Hippocampal formation (tissue), 2 donors: ENCODE data around the gene SLC25A21.

Experiments
- DNase-seq, 2 donors: peaks; one replicate each; lab custom pipeline; 2025; lab: John Stamatoyannopoulos, UW

Gene SLC25A21

DNA sequence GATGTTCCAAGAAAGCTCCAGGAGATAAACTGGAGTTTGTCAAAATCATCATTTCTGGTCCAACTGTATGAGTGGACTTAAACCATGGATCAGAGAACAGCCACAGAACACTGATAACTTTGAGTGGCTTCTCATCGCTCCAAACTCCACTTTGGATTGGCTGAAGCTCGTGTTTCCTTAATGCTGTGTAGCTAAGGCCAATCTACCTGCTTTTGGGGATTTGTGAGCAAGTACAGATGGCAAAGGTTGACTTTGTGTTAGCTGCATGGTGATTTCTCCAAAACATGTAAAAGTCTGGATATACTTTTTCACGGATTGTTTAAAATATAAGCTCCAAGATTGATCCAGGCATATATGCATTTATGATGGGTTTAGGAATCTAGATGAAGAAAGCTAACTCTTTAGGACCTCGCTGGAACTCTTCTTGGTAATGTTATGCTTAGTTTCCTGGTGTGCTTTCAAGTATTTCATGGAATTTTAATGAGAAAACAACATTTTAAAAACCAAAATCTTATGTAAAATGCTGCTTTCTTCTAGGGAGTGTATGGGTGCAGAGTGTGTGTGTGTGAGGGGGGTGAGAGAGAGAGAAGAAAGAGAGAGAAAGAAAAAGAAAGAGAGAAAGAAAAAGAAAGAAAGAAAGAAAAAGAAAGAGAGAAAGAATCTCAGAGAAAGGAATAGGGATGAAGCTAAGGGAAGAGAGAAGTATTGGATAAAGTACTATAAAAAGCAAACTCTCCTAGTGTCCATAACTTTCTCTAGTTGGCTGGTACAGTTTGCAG lies 522.3 kb downstream of the SLC25A21 start:
- DNase-seq: no peak

DNA sequence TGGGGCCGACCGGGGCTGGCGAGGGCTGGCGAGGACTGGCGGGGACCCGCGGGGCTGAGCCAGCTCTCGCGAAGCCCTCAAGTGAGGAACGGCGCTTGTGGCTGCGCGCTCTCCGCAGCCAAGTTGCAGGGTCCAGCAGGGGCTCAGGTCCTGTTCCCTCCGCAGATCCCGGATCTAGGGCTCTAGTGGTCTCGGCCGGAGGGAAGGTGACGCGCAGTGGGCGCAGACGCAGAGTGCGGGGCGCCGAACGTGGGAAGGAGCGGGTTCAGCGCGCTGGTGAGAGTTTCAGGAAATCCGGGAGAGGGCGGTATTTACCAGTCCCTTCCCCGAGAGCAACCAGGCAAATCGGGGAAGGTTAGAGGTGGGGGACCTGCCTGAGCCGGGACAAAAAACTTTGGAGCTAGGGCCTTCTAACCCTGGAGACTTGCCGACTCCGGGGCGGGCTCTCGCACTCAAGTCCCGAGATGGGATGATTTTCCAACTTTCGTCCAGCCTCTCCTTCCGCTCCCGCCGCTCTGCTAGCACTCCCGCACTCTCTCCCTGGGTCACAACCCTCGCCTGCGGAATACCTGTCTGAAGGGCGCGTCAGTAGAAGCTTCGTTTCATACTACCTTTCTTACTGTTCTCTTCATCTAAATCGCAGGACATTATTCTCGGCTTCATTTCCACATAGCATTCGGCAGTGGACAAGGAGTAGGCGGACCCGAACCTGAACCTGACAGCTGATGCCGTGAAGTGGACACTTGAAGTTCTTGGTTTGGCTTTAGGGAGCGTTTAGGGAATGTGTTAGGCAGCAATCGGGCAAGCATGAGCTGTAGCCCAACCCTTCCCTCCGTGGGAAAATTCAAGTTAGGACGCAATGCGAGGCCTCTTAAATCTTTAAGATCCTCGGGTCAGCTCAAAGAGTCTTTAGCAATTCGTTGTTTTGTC lies 524.3 kb downstream of the SLC25A21 start:
- DNase-seq: no peak

DNA sequence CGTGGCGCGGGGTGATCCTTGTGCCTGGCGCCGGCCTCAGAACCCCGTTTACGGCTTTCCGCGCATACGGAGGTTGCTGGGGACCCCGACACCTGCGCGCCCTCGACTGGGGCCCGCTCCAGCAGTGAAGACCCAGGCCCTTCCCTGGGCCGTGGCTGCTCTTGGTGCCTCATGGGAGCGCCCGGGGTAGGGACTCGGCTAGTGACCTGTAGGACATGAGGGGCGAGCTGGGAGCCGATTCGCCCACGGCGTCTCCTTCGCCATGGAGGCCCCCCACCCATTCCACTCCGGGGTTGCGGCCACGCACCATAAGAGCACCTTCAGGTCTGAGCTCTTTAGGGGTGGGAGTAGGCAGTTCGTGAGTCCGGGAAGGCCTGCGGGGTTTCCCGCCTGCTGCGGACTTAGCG lies 525.0 kb downstream of the SLC25A21 start:
- no peak for DNase-seq

DNA sequence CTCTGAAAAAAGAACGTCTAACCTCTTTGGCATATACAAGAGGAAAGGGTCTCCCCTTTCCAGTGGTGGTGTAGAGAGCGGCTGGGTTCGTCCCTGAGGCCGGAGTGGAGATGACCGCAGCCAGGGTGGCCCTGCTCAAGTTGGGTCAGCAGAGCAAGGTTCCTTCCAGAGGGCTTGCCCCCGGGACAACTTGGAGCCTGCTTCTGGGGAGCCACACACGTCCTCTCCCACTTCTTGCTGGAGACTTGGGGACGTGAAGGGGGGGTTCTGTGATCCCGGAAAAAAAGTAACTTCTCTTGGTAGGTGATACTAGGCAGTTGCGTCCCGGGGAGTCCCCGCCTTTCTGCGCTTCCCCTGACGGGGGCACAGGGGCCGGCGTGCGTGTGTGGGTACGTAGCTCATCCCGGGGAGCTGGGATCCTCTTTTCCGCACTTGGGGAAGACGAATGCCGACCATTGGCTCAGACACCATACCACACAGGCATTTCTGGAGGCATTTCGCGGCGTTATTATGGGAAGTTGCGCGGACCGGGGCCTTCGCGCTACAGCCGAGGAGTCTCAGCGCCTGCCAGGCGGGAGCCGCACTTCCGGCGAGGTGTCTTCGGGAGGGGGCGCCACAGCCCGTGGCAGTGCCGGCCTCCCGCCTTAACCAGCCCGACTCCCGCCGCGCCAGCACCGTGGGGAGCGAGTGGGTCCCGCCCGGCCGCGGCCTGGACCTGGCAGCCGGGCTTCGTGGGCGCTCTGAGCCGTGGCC lies 525.6 kb downstream of the SLC25A21 start:
- no peak for DNase-seq

DNA sequence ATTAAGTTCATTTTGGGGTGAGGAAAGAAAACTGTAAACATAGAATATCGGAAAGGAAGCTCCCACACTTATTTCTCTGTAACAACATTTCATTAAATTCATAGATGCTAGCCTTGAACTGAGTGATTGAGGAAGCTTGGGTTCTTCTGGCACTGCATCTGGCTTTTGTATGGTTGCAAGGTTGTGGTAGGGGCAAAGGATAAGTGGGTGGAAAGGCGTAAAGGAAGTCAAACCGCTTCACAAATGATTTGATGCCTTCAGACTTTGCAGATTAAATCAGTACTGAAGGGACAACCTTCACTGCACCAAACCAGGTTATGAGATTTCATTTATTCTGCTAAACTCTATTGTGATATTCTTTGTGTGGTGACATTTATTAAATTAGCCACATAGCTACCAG lies 538.8 kb downstream of the SLC25A21 start:
- DNase-seq: no peak
